Measurements from ENCODE around the gene LLGL2.

DNA sequence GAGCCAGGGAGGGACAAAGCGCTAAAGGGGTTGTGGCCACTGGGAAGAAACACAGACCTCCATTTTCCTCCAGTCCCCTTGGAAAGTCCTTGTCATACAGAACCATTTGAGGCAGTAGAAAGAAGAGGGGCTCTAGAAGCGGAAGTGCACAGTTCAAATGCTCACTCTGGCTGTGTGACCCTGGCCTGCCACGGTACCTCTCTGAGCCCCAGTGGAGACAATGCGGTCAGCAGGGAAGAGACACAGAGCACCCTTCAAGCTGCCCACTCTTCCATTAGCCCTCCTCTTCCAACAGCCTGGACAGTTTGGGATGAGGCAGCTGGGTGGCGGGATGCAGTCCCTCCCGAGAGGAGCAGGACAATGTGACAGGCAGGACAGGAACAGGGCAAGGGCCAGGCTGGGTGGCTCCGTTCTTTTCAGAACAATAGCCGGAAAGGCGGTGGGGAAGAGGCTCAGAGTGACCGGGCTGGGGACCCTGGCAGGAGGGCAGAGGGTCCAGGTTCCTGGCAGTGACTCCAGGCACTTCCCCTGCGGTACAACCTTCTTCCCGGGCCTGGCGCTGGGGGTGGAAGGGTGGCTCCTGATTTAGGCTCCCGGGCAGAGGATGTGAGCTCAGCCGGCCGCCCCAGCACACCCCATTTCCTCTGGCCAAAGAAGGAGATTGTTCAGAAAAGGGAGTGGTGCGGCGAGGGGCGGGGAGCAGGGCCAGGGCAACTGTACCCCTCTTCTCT, 15.8 kb upstream of the LLGL2 start:
- TF ChIP-seq POLR2A (IDR thresholded peaks at IDR 0.05) = no peak
- TF ChIP-seq, protein P1, sequence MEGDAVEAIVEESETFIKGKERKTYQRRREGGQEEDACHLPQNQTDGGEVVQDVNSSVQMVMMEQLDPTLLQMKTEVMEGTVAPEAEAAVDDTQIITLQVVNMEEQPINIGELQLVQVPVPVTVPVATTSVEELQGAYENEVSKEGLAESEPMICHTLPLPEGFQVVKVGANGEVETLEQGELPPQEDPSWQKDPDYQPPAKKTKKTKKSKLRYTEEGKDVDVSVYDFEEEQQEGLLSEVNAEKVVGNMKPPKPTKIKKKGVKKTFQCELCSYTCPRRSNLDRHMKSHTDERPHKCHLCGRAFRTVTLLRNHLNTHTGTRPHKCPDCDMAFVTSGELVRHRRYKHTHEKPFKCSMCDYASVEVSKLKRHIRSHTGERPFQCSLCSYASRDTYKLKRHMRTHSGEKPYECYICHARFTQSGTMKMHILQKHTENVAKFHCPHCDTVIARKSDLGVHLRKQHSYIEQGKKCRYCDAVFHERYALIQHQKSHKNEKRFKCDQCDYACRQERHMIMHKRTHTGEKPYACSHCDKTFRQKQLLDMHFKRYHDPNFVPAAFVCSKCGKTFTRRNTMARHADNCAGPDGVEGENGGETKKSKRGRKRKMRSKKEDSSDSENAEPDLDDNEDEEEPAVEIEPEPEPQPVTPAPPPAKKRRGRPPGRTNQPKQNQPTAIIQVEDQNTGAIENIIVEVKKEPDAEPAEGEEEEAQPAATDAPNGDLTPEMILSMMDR (IDR thresholded peaks at IDR 0.05) = no peak

Data from thyroid gland (tissue), 4 donors.